Effector memory CD8-positive, alpha-beta T cell (primary cell): Measurements from ENCODE around the gene CACUL1.
A peak's percentile ranks its signal among the peaks of the same experiment; 100 is the strongest.
"Not testable (repeated sequence)": the region's sequence is repeated elsewhere in the genome, so short reads cannot be mapped to it uniquely, and the experiment has no call there.

Experiments
- ATAC-seq: fragments of 150-1000 bp; cut with Tn5 transposase; replicated peaks from 2 replicates; pipeline ENCODE4 v1.10.0; 2021; ENCODE audit warnings: mild to moderate bottlenecking, moderate library complexity
- DNase-seq, 3 experiments: peaks; one replicate each; pipeline ENCODE4 v3.0.0; 2021
- H3K27ac Mint-ChIP-seq, 2 donors: one replicate each; pipeline ENCODE4 v1.8.0; 2022; ENCODE audit warnings: mild to moderate bottlenecking in 2 of 2, mixed read lengths in 2 of 2, moderate library complexity in 2 of 2
- H3K27me3 Mint-ChIP-seq, 2 donors: one replicate each; pipeline ENCODE4 v1.8.0; 2022; ENCODE audit warnings: mixed read lengths in 2 of 2
- H3K36me3 Mint-ChIP-seq: one replicate; pipeline ENCODE4 v1.8.0; 2022; ENCODE audit warnings: mild to moderate bottlenecking, moderate library complexity, mixed read lengths; ENCODE audit not compliant: insufficient read depth
- H3K4me1 Mint-ChIP-seq, 2 donors: one replicate each; pipeline ENCODE4 v1.8.0; 2022; ENCODE audit warnings: low read depth in 2 of 2, mixed read lengths in 2 of 2
- H3K4me3 Mint-ChIP-seq, 2 donors: one replicate each; pipeline ENCODE4 v1.8.0; 2022; ENCODE audit warnings: mild to moderate bottlenecking in 2 of 2, mixed read lengths in 2 of 2, moderate library complexity in 2 of 2
- H3K9me3 Mint-ChIP-seq, 2 donors: one replicate each; pipeline ENCODE4 v1.8.0; 2022; ENCODE audit warnings: mixed read lengths in 2 of 2

Gene CACUL1

DNA sequence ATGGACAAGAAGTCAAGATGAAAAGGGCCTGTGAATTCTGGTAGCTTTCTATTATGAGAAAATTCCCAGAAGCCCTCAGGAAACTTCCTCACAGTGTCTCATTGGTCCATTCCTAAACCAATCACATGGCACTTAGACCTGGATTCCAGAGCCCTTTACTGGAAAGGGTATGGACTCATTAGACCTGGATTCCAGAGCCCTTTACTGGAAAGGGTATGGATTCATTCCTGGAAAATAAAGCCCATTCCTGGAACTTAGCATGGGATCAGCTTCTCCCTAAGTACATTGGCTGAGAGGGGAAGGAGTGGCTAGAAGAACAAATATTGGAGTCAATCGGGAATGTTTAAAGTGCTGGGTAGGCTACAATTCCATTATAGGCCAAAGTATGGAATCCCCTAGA is 3.7 kb upstream of the CACUL1 start:
- DNase-seq, result no peak
- H3K36me3 Mint-ChIP-seq, result peaks cover 22% of the 10 kb centered on the region
- H3K27ac Mint-ChIP-seq, result no peak overlapping the region

DNA sequence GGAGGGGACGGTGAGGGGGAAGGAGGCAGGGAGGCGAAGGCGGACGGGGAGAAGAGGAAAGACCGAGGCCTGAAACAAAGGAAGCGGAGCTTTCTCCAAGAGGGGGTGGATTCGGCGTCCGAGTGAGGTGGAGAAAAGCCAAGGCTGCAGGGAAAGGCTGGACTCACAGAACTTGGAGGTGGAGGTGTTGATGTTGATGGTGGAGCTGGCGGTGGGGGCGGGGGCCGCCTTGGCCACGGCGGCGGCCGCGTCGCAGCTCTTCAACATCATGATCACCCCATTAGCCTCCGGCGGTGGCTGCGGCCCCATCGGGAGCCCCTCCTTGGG is 578 bp downstream of the CACUL1 start:
- Mint-ChIP-seq H3K4me1 (peaks cover 27 to 47% of the 10 kb centered on the region in 2 donors), H3K9me3 (no peaks in the 10 kb centered on the region)
- peak; percentile 9 for ATAC-seq

More for the DNA sequence above, 3.7 kb upstream of the CACUL1 start:
- Mint-ChIP-seq H3K4me3 (no peak overlapping the region), H3K9me3 (no peaks in the 10 kb centered on the region), H3K27me3 (no peaks in the 10 kb centered on the region), H3K4me1 (peaks cover 8 to 14% of the 10 kb centered on the region in 2 donors)
- ATAC-seq, result no peak

DNA sequence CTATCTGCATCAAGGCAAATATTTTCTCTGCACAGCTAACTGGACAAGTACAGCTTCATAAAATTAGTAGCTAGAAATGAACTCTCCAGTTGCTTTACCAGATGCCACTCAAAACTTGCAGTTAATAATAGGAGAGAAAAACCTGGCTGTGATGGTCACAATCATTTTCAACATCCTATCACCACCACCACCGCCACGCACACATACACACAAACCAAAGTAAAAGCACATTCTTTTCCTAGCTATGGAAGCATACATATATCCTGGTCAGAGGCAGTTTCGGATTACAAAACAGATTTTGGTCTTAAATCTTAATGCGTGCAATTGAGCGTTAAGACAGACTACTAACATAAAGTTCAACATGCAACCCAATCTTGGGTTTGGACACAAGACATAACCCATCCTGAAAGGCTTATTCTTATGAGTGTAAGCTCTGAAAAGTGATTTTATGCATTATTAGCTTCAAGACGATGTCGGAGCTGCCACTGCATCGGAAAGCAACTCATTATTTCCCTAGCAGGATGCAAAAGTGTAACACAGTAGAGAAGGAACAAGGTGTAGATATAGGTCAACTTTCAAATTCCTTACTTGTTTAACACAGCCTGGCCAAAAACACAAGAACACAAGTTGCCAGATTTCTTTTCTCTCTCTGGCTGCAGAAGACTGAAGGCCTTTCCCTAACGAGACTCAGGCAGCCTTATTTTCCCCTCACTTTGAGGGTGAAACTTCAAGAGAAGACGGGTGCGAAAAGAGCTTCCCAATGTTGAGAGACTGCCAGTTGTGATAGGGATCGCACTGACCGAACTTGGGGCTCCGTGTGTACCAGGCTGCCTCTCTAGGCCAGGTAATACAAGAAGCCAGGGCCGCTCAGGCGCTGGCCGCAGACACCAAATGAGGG is 1.2 kb downstream of the CACUL1 start:
- no peak for ATAC-seq
- H3K27ac Mint-ChIP-seq, result peak overlapping the region; percentile 91 to 94
- H3K4me1 Mint-ChIP-seq, result peaks cover 29 to 51% of the 10 kb centered on the region in 2 donors
- H3K27me3 Mint-ChIP-seq, result no peaks in the 10 kb centered on the region
- peak in 1 of 3 experiments; percentile 5 for DNase-seq
- peak overlapping the region; percentile 90 to 92 for H3K4me3 Mint-ChIP-seq
- no peaks in the 10 kb centered on the region for H3K9me3 Mint-ChIP-seq
- H3K36me3 Mint-ChIP-seq, result peaks cover 25% of the 10 kb centered on the region

More for the DNA sequence above, 578 bp downstream of the CACUL1 start:
- peak overlapping the region; percentile 91 to 94 for H3K27ac Mint-ChIP-seq
- H3K27me3 Mint-ChIP-seq, result no peaks in the 10 kb centered on the region
- DNase-seq, result peak in 2 of 3 experiments; percentile 11 to 25
- peaks cover 25% of the 10 kb centered on the region for H3K36me3 Mint-ChIP-seq
- H3K4me3 Mint-ChIP-seq, result peak overlapping the region; percentile 90 to 92

DNA sequence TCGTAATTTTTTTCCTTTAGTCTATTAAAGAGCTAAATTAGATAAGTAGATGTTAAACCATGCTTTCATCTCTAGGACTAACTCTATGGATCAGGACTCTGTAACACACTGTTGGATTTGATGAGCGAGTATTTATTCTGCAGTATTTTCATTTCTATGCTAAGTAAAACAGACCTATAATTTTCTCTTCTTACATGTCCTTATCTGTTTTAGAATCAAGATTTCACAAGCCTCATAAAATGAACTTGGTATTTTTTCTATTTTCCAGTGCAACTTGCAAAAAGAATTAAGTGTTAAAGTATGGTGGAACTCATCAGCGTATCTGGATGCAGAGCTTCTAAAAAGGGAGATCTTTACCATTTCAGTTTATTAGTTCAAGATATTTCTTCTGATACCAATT is 2.4 kb downstream of the CACUL1 start:
- Mint-ChIP-seq H3K9me3 (no peaks in the 10 kb centered on the region), H3K27ac (no peak overlapping the region), H3K4me1 (peaks cover 37 to 61% of the 10 kb centered on the region in 2 donors), H3K27me3 (no peaks in the 10 kb centered on the region), H3K4me3 (peak overlapping the region in 1 of 2 donors; percentile 90), H3K36me3 (peaks cover 25% of the 10 kb centered on the region)
- DNase-seq (no peak), ATAC-seq (no peak)

DNA sequence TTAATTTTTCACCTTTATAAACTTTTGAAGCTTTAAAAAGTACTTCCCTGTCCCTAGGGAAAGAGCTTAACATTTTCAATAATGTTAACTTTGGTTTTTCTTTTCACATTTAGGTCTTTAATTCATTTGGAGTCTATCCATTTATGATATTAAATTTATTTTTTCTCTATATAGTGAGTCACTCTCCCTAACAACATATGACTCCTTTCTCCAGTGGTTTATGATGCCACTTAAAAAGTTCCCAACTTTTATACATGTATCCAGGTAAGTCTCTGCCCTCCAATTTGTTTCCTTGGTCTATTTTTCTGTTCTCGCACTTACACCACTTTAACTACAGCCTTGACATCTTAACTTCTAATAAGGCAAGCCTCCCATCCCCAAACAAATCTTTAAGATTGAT is 3.5 kb downstream of the CACUL1 start:
- Mint-ChIP-seq H3K9me3 (no peaks in the 10 kb centered on the region), H3K27ac (no peak overlapping the region), H3K4me3 (no peak overlapping the region), H3K4me1 (peaks cover 43 to 72% of the 10 kb centered on the region in 2 donors), H3K36me3 (peaks cover 25% of the 10 kb centered on the region), H3K27me3 (no peaks in the 10 kb centered on the region)
- DNase-seq (no peak), ATAC-seq (no peak)

DNA sequence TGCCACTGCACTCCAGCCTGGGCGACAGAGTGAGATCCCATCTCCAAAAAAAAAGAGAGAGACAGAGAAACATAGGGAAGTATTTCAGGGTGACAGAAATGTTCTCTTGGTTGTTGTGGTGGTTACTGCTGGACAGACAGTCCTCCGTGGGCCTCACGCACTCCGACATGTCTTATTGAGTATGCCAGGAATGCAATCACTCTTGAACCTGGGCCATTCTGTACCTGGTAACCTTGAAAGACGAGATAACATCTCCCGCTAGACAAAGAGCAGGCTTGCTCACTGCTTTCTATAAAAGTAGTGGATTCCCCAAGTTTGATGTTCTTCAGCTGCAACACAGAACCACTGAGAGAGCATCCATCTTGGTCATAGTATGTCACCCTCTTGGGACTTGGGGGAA is 6.7 kb downstream of the CACUL1 start:
- H3K4me3 Mint-ChIP-seq, result no peak overlapping the region

DNA sequence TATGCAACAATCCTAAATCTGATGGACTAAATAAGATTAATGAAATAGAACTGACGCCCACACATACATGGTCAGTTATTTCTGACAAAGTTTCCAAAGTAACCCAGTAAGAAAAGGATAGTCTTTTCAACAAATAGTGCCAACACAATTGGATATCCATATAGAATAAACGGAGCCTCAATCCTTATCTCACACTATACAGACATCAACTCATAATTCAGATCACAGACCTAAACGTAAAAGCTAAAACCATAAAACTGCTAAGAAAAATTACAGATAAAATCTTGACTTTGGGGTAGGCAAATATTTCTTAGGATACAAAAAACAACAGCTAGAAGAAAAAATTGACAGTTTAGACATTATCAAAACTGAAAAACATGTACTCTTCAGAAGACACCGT is 8.5 kb downstream of the CACUL1 start:
- Mint-ChIP-seq H3K4me1 (peaks cover 39 to 85% of the 10 kb centered on the region in 2 donors), H3K27ac (no peak overlapping the region), H3K36me3 (peaks cover 9% of the 10 kb centered on the region), H3K9me3 (no peaks in the 10 kb centered on the region), H3K4me3 (no peak overlapping the region), H3K27me3 (no peaks in the 10 kb centered on the region)
- ATAC-seq, result no peak
- DNase-seq, result no peak

More for the DNA sequence above, 6.7 kb downstream of the CACUL1 start:
- no peak for DNase-seq
- Mint-ChIP-seq H3K27ac (no peak overlapping the region), H3K9me3 (no peaks in the 10 kb centered on the region), H3K4me1 (peaks cover 34 to 79% of the 10 kb centered on the region in 2 donors), H3K36me3 (peaks cover 4% of the 10 kb centered on the region), H3K27me3 (no peaks in the 10 kb centered on the region)
- ATAC-seq, result no peak

DNA sequence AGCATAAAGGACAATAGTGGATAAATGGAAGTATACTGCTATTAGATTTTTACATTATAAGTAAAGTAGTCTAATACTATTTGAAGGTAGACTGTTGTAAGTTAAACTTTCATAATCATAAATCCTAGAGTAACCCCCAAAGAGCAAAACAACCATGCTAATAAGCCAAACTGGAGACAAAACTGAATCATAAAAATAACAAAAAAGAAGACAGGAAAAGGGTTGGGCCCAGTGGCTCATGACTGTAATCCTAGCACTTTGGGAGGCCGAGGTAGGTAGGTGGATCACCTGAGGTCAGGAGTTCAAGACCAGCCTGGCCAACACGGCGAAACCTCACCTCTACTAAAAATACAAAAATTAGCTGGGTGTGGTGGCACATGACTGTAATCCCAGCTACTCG is 9.7 kb downstream of the CACUL1 start:
- Mint-ChIP-seq H3K4me1 (peaks cover 36 to 75% of the 10 kb centered on the region in 2 donors), H3K9me3 (no peaks in the 10 kb centered on the region), H3K27ac (peak overlapping the region in 1 of 2 donors; percentile 39), H3K4me3 (no peak overlapping the region), H3K36me3 (peaks cover 9% of the 10 kb centered on the region), H3K27me3 (no peaks in the 10 kb centered on the region)
- no peak for ATAC-seq
- DNase-seq, result no peak

DNA sequence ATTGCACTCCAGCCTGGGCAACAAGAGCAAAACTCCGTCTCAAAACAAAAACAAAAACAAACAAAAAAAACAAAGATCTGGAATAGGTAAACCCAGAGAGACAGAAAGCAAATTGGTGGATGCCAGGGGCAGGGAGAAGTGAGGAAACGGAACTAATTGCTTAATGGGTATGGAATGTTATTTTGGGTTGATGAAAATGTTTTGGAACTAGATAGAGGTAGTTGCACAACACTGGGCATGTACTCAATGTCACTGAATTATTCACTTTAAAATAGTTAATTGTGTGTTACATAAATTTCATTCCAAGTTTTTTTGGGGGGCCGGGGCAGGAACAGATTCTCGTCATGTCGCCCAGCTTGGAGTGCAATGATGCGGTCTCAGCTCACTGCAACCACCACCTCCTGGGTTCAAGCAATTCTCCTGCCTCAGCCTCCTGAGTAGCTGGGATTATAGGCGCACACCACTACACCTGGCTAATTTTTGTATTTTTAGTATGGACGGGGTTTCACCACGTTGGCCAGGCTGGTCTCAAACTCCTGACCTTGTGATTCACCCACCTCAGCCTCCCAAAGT is 10.3 kb downstream of the CACUL1 start:
- ATAC-seq, H3K9me3 Mint-ChIP-seq, DNase-seq, H3K4me3 Mint-ChIP-seq, H3K36me3 Mint-ChIP-seq, H3K27me3 Mint-ChIP-seq: not testable (repeated sequence)
- H3K27ac Mint-ChIP-seq, result peak overlapping the region in 1 of 2 donors; percentile 39
- H3K4me1 Mint-ChIP-seq, result peaks cover 35 to 71% of the 10 kb centered on the region in 2 donors

DNA sequence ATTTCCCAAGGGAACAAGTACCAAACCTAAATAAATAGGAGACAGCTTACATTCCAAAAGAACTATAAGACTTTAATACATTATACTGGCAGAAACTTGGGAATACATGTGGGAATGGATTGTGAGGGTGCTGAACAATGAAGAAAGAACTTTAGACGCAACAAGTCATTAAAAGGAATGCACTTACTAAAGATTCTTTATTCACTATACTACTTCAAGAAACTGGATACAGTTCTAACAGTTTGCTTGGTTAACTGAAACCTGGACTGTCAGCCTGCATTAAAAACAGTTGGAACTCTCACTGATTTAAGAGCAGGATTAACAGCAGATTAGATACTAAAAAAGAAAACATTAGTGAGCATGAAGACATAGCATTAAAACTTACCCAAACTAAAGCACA is 12.0 kb downstream of the CACUL1 start:
- no peaks in the 10 kb centered on the region for H3K27me3 Mint-ChIP-seq
- no peak overlapping the region for H3K4me3 Mint-ChIP-seq

DNA sequence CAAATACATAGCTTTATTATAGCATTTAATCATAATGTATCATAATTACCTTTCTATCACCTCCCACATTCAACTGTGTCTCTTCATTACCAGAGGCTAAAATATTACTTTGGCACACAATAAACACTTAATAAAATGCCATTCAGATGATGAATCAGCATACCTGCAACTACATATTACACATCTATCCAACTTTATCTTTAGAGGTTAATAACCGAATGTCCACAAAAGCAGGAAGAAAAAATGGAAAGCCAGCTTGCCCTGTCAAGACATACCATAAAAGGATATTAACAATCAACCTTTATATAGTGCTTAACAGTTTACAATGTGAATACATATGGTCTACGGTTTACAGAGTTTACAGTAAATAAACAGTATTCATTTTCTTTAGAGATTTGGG is 12.7 kb downstream of the CACUL1 start:
- DNase-seq, result no peak
- peaks cover 9% of the 10 kb centered on the region for H3K36me3 Mint-ChIP-seq
- no peak for ATAC-seq
- no peak overlapping the region for H3K27ac Mint-ChIP-seq
- H3K9me3 Mint-ChIP-seq, result no peaks in the 10 kb centered on the region
- peaks cover 38 to 69% of the 10 kb centered on the region in 2 donors for H3K4me1 Mint-ChIP-seq
- H3K27me3 Mint-ChIP-seq, result no peaks in the 10 kb centered on the region
- H3K4me3 Mint-ChIP-seq, result no peak overlapping the region

More for the DNA sequence above, 12.0 kb downstream of the CACUL1 start:
- Mint-ChIP-seq H3K27ac (peak overlapping the region; percentile 9 to 56), H3K9me3 (no peaks in the 10 kb centered on the region), H3K36me3 (peaks cover 9% of the 10 kb centered on the region), H3K4me1 (peaks cover 38 to 70% of the 10 kb centered on the region in 2 donors)
- ATAC-seq (no peak), DNase-seq (no peak)

DNA sequence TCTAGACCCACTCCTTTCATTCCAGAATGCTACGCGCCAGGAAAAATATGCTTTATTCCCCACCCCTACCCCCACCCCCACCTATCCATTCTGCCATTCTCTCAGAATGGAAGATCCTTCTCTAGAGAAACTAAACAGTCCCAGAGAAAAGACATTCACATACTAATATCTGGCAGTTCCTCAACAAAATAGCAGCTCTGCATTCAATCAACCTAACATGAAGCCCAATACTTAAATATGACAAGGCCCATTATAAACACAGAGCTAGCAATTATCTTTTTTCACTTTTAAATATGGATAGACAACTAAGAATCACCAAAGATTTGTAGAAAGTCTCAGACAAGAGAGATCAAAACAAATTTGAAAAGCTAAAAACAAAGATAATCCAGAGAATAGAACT is 16.4 kb downstream of the CACUL1 start:
- Mint-ChIP-seq H3K4me1 (peaks cover 39 to 69% of the 10 kb centered on the region in 2 donors), H3K36me3 (peaks cover 8% of the 10 kb centered on the region), H3K9me3 (no peaks in the 10 kb centered on the region), H3K27me3 (no peaks in the 10 kb centered on the region), H3K27ac (peak overlapping the region in 1 of 2 donors; percentile 46), H3K4me3 (no peak overlapping the region)
- ATAC-seq (no peak), DNase-seq (no peak)

DNA sequence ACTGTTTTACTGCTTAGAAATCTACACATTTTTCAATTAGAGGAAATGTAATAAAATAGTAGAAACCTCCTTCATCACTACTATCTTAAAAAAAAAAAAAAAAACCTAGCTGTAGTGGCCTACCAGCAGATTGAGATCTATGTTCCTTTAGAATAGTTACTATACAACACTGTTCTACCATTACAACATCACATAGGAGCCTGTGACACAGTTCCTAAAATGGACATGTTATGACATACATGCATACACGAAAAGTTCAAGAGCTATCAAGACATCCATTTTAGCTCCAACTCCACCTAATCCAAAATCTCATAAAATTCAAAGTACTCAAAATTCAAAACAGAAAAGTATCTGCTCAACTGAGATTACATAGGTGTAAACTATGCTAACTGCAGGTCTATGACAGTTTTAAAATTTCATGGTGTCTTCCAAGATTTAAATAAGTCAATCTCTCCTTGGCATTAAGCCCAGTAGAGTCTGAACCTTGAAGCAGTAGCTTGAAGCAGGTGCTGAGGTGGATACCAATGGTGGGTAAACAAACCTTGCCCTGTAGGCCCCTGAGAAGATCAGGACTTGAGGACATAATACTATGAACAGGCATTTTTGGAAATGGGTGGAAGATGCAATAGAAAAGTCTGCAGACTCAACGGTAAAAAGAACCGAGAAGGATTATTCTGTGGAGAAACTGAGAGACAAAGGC is 17.0 kb downstream of the CACUL1 start:
- Mint-ChIP-seq H3K4me1 (peaks cover 41 to 68% of the 10 kb centered on the region in 2 donors), H3K9me3 (no peaks in the 10 kb centered on the region), H3K27me3 (no peaks in the 10 kb centered on the region), H3K36me3 (peaks cover 6% of the 10 kb centered on the region), H3K4me3 (no peak overlapping the region), H3K27ac (peak overlapping the region in 1 of 2 donors; percentile 42)
- DNase-seq, result no peak
- ATAC-seq, result no peak
